GM21360 (cell line): ENCODE data around the gene ASB18.

ENCODE experiments used
- ATAC-seq: cut with Tn5 transposase; IDR thresholded peaks from one replicate; pipeline ENCODE4 v1.9.1; 2021; ENCODE audit warnings: mild to moderate bottlenecking, moderate library complexity; ENCODE audit not compliant: unreplicated experiment

The ASB18 gene

DNA sequence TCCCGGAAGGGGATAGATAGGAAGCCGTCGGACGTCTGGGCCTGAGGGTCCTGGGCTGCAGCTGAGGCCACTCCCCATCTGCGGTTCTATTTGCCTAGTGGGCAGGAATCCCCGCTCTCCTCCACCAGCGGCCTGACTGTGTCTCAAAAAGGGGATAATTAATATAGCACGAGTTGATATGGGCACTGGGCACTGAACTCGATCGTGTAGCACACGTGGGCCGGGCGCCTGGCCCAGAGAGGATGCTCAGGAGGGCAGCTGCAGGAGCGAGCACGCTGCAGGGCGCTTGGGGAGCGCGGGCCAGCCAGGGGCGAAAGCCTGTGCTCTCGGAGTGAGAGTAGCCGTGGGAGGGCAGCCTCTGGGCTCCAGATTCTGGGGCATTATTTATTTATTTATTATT is 87.3 kb downstream of the ASB18 start:
- no peak for ATAC-seq

DNA sequence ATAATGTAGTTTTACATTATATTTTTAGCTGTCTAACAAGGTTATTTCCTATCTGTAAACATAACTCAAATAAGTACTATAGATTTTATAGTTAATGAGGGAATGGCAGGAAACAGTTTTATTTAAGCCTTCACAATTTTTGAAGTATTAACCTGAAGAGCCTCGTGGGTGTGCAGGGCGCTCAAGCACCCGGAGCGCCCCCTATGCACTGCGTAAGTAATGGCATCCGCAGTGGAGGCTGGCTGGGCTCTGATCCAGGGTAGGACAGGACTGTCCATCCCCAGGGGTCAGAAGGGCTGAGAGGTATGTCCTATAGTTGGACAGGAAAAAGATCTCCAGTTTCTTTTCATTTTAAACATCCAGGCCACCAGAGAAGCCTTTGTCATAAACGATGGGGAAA is 87.8 kb downstream of the ASB18 start:
- no peak for ATAC-seq

DNA sequence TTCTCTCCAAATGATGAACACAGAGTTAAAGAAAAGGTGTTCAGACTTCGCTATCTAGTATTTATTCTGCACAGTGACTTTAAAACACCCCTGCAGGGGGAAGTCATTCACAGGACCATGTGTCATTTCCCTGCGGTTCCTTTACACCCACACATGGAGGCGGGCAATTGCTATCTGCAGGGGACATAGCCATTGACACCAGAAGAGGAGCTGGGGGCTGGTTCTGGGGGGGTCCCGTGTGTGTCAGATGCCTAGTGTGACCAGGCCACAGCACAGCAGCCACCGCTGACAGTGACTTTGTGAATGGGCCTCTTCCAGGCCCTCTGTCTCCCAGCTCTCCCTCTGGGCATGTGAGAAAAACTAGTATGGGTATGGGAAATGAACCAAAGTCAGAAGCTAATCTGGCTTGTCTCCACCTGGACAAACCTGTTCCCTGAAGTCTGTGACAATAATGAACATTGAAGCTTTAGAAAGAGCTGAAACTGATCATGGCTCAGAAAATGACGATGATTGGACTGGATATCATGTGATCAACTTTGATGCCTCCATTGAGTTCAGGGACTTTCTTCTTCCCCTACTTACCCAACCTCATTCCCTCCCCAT is 88.6 kb downstream of the ASB18 start:
- no peak for ATAC-seq

DNA sequence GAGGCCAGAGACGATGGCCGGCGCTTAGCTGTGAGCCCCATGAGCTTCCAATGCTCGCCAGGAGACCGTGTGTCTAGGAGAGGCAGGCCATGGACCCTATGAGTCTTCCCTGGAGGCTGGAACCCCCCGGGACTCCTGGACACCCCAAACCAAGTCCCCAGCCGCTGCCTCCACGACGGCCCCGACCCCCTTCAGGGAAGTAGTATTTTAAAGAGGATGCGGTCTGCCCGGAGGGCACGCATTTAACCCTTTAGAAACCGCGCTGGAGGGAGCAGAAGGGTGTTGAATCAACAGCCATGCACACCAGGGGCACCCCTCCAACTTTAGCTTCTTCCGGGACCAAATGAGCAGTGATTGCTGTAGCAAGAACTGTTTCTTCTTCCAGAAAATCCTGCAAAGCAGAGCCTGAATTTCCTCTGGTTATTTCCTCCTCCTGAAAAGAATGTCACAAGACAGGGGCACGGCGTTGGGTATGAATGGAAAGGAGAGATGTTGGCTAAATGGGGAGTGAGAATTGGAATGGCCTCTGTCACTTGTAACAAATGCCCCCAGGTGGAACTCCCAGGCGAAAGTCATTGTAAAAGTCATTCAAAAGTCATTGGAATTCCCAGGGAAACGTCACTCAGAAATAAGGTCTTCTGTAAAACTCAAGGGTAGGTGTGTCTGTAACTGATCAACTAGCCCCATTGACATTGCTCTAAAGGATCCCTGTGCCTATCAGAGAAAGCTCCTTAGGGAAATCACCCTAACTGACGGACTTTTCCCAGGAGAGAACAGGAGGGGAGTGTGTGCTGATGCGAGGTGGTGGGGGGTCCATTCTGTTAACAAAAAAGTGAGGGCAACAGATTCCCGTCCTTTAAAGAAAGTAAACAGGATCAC is 90.2 kb downstream of the ASB18 start:
- ATAC-seq, result no peak

DNA sequence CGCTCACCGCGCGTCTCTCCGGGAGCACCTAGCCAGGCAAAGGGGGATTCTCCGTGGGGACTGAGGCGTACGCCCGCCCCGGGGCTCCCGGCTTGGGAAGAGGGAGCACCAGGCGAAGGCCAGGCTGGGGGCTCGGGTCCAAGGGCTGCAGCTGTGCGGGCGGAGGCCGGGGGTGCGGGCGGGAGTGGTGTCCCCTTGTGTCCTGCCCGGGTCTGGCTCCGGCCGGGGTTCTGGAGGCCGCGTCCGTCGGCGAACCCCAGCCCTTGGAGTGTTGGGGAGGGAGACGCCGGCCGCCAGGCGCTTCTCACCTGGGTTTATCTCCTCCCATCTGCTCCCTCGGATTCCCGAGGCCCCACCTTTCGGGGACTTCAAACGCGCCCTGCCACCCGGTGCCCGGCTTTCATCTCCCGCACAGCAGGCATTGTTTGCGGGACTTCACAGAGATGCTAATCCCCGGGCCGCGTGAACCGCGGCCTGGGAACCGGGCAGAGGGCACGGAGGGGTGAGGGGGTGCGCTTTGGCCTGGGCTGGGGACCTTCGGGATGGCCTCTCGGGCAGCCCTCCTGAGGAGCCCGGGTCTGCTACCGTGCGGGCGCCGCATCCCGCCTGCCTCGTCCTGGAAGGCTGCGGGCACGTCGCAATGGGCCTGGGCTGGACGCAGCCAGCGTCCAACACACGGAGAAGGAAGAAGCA is 91.0 kb downstream of the ASB18 start:
- ATAC-seq, result no peak

DNA sequence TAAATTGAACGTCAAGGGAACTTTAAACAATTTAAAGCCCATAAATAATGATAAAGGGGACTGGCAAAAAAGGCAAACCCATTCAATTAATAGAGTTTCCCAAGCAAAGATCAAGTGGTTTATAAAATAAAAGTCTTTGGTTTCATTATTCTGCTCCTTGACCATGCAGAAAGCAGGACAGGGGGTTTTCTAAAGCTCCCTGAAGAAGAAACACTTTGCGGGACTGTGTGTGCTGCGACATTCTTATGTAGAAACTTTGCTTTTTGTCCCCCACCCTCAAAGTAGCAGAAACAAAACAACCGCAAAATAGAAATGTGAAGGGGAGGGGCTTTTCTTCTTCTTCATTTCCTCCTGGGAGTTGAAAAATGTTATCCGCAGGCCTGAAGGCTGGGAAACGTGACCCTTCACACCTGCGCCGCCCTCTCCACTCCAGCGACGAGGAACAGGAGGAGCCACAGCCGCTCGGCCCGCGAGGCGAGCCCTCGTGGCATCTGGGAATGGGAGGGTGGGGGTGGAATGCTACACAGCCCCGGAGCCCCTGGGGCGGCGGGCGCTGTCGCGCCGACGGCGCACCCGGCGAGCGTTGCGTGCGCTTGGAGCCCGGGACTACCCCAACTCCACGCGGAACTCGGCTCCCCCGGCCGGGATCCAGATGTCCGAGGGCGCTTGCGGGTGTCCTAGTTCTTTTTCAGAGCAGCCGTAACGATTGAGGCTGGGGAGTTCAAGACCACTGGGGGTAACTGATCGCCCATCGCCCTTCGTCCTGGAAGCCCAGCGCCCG is 91.8 kb downstream of the ASB18 start:
- no peak for ATAC-seq

DNA sequence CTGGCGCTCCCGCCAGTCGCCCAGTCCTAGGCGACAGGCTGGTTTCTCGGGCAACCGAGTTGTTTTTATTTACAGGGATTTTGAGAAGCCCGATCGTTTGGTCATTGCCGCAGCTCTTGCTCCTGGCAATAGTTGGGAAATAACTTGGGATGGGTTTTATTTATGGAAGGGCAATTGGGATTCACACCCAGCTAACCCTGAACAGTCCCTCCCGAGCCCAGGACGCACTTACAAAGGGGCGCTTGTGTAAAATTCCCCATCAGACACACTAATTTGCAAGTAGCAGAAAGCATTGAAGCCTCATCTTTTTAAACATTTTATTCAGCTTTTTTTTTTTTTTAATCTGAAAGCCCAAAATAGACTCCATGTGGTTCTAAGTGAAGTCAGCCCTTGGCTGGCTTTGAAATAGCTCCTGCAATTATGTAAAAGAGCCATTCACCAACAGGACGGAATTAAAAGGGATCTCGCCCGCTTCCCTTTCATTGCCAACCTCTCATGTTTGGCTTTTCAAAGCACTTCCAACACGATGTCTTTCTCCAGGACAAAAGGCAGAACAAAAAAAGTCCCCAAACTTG is 92.4 kb downstream of the ASB18 start:
- ATAC-seq, result no peak

DNA sequence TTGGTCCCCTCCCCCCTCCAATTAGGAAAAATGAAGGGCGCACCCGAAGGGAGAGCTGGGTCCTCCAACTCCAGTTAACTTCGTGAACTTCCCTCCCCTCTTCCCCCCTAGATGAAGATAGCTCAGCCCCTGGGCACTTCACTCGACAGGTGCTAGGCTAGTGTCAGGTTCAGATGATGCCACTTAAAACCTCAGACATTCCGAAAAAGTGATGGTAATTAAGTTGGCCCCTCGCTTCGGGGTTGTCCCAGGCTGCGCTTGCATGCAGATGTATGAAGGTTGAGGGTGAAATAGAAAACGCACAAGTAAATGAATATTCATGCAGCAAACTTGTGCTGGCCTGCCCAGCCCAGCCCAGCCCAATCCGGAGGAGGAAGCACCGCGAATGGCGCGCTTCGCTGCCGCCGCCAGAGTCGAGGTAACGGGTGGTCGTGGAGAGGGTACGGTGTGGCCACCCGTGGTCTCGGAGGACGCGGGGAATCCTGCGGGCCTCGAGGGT is 93.0 kb downstream of the ASB18 start:
- no peak for ATAC-seq

DNA sequence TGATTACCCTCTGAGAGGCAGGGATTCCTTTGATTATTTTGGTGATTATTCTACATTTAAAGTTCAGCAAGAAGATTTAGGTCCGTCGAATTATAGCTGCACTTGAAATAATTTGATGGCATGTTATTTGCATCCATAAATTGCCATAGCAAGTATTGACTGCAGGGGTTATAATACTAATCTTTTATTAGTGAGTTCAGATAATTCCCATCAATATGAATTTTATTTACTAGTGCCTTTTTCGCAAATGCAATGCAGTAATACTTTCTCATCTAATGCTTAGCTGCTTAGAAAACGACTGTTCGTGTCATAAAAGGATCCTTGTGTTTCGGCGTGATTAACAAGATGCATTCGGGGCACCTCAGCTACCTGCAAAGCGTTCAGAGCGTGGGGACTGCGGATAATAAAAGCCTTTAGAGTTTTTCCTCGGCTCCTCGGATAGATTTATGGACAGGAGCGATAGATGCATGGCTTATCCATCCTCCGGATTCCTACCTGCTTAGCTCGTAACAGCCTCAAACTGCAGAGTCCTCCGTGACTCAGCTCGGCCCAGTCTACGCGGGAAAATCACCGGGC is 93.5 kb downstream of the ASB18 start:
- no peak for ATAC-seq

DNA sequence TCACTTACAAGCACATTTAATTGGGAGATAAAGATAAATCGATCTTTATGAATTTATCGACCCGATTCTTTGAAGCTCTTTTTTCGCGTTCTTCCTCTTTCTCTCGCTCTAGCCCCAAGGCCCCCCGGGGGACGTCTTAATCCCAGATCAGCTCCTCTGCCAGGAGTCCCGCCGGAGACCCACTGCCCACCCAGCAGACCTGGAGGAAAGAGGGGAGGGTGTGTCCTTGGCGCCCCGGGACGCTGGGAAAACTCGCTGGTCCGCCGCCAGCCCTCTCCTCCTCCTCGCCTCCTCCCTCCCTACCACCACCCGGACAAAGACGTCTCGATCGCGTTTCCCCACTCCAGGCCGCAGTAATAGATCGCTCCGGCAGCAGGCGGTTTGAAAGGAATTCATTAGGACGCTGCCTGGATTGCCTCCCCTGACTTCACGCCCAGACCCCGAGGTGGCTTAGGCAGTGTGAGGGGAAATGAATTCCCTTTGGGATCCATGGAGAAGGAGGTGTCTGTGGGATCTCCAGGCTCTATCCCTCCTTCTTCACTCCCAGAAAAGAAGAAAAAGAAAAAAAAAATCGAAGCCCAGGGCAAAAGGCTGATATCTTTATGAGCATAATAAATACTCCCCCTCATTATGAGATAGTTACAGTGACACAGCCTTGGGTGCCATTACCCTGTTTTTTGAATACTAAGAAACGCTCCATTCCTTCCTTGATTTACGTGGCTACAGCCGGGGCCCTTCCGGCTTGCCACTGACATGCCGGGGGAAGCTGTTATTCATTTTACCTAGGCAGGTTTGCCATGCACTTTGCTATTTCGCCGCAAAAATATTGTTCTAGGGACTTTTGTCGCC is 94.2 kb downstream of the ASB18 start:
- no peak for ATAC-seq

DNA sequence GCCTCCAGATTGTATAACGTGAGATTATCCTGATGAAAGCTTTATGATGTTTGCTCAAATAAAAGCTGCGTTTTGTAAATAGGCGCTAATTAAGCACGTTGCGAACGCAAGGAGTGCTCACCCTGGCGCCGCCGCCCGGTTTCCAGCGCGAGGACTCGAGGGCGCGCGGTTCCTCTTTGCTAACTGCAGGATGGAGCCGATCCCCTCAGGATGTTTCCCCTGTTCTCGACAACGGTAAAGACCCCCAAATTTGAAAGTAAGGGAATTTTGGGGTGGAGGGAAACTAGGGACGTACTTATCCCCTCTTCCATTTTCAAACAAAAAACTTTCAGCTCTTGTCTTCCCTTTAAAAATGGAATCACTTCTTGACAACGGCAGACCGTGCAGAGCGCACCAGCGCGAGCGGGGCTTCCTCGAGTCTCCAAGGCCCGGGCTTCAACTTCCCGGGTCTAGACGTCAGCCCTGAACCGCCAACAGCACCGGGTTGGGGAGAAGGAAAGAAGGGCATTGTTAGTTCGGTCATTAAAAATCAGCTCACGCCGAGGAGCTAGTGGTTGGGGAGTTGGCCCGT is 95.0 kb downstream of the ASB18 start:
- ATAC-seq, result no peak

DNA sequence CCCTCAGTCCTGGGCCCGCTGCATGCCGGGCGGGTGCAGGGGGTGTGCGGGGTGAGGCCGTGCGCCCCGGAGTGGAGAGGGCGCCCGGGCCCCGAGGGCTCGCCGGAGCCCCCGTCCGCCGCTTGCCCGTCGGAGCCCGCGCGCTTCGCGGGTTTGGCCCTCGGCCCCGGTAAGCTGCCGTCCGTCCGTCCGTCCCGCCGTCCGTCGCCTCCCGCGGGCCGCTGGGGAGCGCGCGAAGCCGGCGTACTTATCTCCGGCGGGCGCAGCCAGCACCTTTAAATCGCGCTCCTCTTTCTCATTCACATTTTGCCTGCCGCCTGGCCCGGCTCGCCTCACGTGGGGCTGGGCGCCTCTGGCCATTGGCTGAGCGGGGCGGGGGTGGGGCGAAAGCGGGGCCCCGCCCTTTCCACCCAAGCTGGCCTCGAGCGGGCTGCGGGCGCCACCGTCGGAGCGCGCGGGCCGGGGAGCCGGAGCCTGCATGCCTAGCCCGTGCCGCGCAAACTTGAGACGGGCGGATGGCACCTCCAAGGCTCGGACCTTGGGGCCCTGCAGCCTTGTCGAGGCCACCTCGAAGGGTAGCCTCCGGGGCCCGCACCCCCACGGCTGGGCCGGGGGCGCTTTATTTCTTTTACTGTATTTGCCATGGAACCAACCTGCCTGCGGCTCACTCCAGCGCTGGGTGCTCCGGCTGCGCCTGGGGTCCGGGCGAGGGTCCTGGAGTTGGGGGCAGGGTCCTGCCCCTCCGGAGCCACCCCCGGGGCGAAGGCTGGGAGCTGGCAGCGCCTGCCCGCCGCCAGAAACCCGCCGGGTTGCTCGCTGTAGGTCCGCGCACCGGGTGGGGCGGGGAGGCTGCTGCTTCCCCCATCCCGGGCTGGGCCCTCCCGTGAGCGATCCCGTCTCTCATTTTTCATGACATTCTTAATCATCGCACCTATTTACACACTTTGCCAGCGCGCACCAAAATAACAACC is 95.8 kb downstream of the ASB18 start, which contains the start of gene GBX2:
TSS of gene GBX2 (minus strand) at position 277 of the 971 bp plus-strand sequence. CDS start 415 bp downstream, outside the sequence.
- ATAC-seq, result no peak

DNA sequence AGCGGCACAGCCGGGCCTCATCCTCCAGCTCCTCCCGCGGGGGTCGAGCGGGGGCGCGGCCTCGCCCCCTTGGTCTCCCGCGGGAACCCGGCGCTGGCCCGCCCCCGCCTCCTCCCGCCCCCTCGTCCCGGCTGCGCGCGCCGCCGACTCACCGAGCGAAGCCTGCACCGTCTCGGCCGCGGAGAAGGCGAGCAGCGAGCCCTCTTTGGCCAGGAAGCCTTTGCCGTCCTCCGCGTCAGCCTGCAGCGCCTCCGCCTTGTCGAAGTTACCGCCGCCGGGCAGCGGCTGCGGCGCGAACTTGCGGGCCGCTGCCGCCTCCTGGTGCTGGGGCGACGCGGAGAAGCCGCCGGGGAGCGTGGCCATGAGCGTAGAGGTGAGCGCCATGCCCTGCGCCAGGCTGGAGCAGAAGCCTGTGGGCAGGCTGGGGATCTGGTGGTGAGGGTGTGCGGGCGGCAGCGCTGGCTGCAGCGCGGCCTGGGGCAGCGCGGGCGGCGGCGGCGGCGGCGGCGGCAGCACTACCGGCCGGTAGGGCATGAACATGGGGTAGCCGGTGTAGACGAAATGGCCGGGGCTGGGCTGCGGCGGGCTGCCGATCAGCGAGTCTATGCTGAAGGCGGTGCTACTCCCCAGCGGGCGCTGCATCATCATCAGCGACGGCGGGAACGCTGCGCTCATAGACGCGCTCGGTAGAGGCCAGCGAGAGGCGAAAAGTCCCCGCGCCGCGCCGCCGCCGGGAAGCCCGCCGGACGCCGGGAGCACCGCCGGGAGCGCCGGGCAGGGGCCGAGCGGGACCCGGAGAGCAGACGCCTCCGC is 96.7 kb downstream of the ASB18 start:
- ATAC-seq, result no peak

DNA sequence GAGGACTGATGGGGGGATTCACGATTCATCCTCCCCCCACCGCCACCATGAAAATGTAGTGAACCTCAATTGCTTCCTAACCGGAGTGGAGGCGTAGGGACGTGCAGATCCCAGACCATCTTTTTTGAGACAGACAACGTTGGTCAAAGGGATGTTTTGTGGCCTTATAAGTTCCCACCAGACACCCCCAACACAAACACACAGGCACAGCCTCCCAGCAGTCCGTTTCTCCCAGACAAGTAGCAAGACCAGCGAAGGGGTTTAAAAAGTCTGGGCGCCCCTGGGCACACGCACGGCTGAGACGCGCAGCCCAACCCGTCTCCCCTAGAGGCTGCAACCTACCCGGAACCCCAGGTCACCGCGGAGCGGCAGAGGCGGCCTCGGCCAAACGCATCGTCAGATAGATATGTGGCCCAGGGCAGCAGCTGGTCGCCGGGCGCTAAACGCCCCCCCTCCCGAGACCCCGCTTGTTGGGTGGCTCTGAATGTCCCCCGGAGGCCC is 97.4 kb downstream of the ASB18 start:
- ATAC-seq, result no peak

DNA sequence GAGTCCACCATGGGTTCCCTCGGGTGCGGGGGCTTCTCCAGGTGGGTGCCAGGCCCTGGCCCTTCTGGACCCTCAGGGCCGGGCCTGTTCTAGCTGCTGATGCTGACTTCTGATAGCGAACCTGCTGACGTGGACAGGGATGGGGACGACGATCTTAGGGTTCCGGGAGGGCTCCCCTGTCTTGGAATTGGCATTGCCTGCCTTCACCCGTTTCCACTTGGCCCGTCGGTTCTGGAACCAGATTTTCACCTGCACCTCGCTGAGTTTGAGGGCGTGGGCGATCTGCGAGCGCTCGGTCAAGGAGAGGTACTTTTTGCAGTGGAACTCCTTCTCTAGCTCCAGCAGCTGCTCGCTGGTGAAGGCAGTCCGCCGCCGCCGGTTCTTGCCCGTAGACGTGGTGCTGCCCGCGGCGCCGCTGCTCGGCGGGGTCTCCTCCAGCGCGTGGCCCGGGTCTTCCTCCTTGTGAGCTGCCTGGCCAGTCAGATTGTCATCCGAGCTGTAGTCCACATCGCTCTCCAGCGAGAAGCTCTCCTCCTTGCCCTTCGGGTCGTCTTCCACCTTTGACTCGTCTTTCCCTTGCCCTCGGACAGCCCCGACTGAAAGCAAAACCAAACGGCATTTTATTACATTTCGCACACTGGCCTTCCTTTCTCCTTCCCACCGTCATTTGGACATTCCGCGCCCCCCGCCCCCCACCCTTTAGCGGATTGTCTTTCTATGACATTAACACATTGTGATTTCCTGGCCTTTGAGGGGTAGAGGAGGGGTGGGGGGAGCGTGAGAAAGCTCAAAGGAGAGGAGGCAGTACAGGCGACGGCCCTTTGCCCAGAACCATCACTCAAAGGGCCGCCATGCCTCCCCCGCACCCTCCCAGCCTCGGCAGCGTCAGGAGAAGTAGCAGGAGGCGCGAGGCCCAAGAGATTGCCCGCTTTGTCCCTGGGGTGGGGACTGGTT is 98.1 kb downstream of the ASB18 start:
- no peak for ATAC-seq
